A673 (cell line): ENCODE measurements around the gene MAST4. TPM values are rescaled to one million over a fixed set of nuclear protein-coding genes. Genes with fewer than 3 reads are reported as not detected.

ENCODE experiments used
- BruUV-seq: library from RNA; stranded (reverse); fragments of 400-500 nt; replicated peaks from 2 replicates; lab custom pipeline; 2021; lab: Mats Ljungman, UMichigan
- CTCF ChIA-PET: fragments of 300-600 bp; sonication (Branson Sonifier 250); formaldehyde crosslinking; loops from one replicate; lab custom pipeline; 2022; ENCODE audit warnings: antibody characterized with exemption; lab: Charles Lee
- POLR2A ChIA-PET: fragments of 300-600 bp; sonication (Branson Sonifier 250); formaldehyde crosslinking; loops from one replicate; lab custom pipeline; 2022; ENCODE audit warnings: antibody characterized with exemption; ENCODE audit not compliant: low non-redundant PET; lab: Charles Lee
- DNase-seq: peaks from one replicate; pipeline ENCODE4 v3.0.0-alpha.2; 2015; ENCODE audit warnings: low spot score
- H3K27ac ChIP-seq: fragments of 200-600 bp; sonication (generic); 2 replicates; pipeline ENCODE4 v1.5.1; 2016; ENCODE audit warnings: mixed run types, low read depth, mild to moderate bottlenecking, mixed read lengths, antibody characterized with exemption, low read length; ENCODE audit not compliant: poor library complexity, severe bottlenecking
- H3K27me3 ChIP-seq: fragments of 200-600 bp; sonication (generic); replicated peaks from 2 replicates; pipeline ENCODE4 v1.6.1; 2017; ENCODE audit warnings: mixed run types, low read depth, mild to moderate bottlenecking, mixed read lengths, antibody characterized with exemption, low read length; ENCODE audit not compliant: insufficient read depth, poor library complexity
- H3K36me3 ChIP-seq: fragments of 200-600 bp; sonication (generic); 2 replicates; pipeline ENCODE4 v1.6.1; 2016; ENCODE audit warnings: mixed run types, mild to moderate bottlenecking, mixed read lengths, antibody characterized with exemption, low read length; ENCODE audit not compliant: insufficient read depth, poor library complexity, severe bottlenecking
- H3K4me1 ChIP-seq: fragments of 200-600 bp; sonication (generic); 2 replicates; pipeline ENCODE4 v1.6.1; 2017; ENCODE audit warnings: mixed run types, mild to moderate bottlenecking, mixed read lengths, antibody characterized with exemption, low read length; ENCODE audit not compliant: insufficient read depth, poor library complexity, severe bottlenecking
- H3K4me3 ChIP-seq: fragments of 200-600 bp; sonication (generic); 2 replicates; pipeline ENCODE4 v1.5.1; 2016; ENCODE audit warnings: low read depth, mixed run types, mild to moderate bottlenecking, mixed read lengths, low read length; ENCODE audit not compliant: poor library complexity, severe bottlenecking
- H3K9me3 ChIP-seq: fragments of 200-600 bp; sonication (generic); 2 replicates; pipeline ENCODE4 v1.6.1; 2016; ENCODE audit warnings: mixed run types, low read depth, mild to moderate bottlenecking, mixed read lengths, antibody characterized with exemption, low read length; ENCODE audit not compliant: poor library complexity, severe bottlenecking
- EZH2 ChIP-seq: fragments of 200-600 bp; sonication (generic); IDR thresholded peaks from 2 replicates; pipeline ENCODE4 v1.6.1; 2017; ENCODE audit warnings: borderline replicate concordance, low read depth, mild to moderate bottlenecking, mixed read lengths, antibody characterized with exemption, low read length; ENCODE audit not compliant: poor library complexity, severe bottlenecking
- intact Hi-C: fragments of 100-400 bp; cut with micrococcal nuclease; formaldehyde crosslinking; loops from one replicate; pipeline ENCODE4 v1.10.0; 2022; ENCODE audit not compliant: unreplicated experiment
- total RNA-seq: library from RNA; stranded (reverse); gene quantifications from 2 replicates; pipeline ENCODE4 v1.2.3, GENCODE V29; 2021
- TF ChIP-seq, protein P1 (sequence below): fragments of 300-800, 200-600 bp; sonication (generic); conservative IDR thresholded peaks from 2 replicates; pipeline ENCODE4 v1.5.1; 2017; ENCODE audit warnings: low read depth, mild to moderate bottlenecking, antibody characterized with exemption, low read length, moderate library complexity, mixed read lengths

MAST4 gene
- total RNA-seq, 1 experiment from 2014 or later = 4.5 TPM

DNA sequence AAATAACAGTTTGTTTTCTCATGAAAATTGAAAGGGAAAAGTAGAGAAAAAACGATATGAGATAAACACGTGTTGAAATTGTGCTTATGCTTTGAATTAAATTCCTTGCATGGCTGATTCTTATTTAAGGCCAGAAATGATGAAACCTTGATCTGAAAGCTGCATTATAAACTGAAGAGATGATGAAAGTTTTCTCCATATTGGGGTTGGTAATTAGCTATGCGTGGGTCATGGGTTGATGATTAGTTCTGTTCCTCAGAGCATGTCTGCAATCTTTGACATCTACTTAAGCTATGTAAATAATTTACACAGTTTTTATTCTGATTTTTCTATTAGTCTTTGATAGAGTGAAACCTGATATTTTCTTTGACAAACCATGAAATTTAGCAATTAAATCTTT is 336.3 kb downstream of the MAST4 start:
- no peak overlapping the region for H3K27ac ChIP-seq
- H3K4me3 ChIP-seq = no peak overlapping the region
- intact Hi-C loops = no loop called here
- no peaks in the 10 kb centered on the region for H3K36me3 ChIP-seq
- TF ChIP-seq, protein P1, sequence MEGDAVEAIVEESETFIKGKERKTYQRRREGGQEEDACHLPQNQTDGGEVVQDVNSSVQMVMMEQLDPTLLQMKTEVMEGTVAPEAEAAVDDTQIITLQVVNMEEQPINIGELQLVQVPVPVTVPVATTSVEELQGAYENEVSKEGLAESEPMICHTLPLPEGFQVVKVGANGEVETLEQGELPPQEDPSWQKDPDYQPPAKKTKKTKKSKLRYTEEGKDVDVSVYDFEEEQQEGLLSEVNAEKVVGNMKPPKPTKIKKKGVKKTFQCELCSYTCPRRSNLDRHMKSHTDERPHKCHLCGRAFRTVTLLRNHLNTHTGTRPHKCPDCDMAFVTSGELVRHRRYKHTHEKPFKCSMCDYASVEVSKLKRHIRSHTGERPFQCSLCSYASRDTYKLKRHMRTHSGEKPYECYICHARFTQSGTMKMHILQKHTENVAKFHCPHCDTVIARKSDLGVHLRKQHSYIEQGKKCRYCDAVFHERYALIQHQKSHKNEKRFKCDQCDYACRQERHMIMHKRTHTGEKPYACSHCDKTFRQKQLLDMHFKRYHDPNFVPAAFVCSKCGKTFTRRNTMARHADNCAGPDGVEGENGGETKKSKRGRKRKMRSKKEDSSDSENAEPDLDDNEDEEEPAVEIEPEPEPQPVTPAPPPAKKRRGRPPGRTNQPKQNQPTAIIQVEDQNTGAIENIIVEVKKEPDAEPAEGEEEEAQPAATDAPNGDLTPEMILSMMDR = no peak
- no peak for TF ChIP-seq EZH2
- POLR2A ChIA-PET = no interaction called here
- DNase-seq = no peak
- BruUV-seq = no TSS peak
- H3K9me3 ChIP-seq = no peaks in the 10 kb centered on the region
- CTCF ChIA-PET = no interaction called here
- H3K4me1 ChIP-seq = no peaks in the 10 kb centered on the region
- H3K27me3 ChIP-seq = no peaks in the 10 kb centered on the region

DNA sequence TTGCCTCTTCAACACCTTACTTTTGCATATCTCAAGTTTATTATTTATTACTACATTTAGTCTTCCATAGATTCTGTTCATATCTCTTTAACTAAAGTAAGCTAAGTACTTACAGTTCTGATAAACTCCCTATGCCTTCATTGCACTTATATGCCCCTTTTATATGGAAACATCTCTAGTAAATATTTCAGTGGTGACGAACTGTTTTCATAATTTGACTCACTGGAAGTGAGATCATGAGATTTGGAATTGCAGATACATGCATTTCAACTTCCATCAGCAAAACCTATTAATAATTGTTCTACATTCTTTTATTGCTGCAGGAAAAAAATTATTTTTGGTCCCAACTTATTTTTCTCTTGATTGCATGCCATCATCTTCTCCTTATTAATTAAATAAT is 336.9 kb downstream of the MAST4 start:
- Histone ChIP-seq H3K4me1 (no peaks in the 10 kb centered on the region), H3K27ac (no peak overlapping the region), H3K4me3 (no peak overlapping the region), H3K27me3 (no peaks in the 10 kb centered on the region), H3K9me3 (no peaks in the 10 kb centered on the region), H3K36me3 (no peaks in the 10 kb centered on the region)
- TF ChIP-seq, protein P1 = no peak
- no peak for TF ChIP-seq EZH2
- intact Hi-C loops = no loop called here
- ChIA-PET CTCF (no interaction called here), POLR2A (no interaction called here)
- no TSS peak for BruUV-seq
- DNase-seq = no peak

- Histone ChIP-seq H3K27ac (no peak overlapping the region), H3K27me3 (no peaks in the 10 kb centered on the region), H3K9me3 (no peaks in the 10 kb centered on the region), H3K4me3 (no peak overlapping the region), H3K4me1 (no peaks in the 10 kb centered on the region), H3K36me3 (no peaks in the 10 kb centered on the region)
- ChIA-PET CTCF (no interaction called here), POLR2A (no interaction called here)
- DNase-seq = no peak
- BruUV-seq = no TSS peak
- intact Hi-C loops = no loop called here
- no peak for TF ChIP-seq EZH2
- TF ChIP-seq, protein P1 = no peak
These were observed 342.9 kb downstream of the MAST4 start for GRCh38 chr5:66939094-66939493.
